Stimulated activated naive B cell treated with anti-CD40 and anti-IgM and Interleukin-4, amounts not matched to agents 10 μg/mL and 1 μg/mL and 100 μg/mL, for 72 hours (primary cell): Measurements from ENCODE around the gene STIP1.
"Not testable (repeated sequence)": the region's sequence is repeated elsewhere in the genome, so short reads cannot be mapped to it uniquely, and the experiment has no call there.

ENCODE experiments used
- ATAC-seq, 2 donors: fragments of 150-1000 bp; cut with Tn5 transposase; replicated peaks; 2 replicates each; pipeline ENCODE4 v1.10.0; 2021; ENCODE audit warnings: moderate library complexity in 1 of 2
- DNase-seq: peaks from one replicate; pipeline ENCODE4 v3.0.0; 2021
- H3K27ac Mint-ChIP-seq: one replicate; pipeline ENCODE4 v1.8.0; 2022; ENCODE audit warnings: mild to moderate bottlenecking, mixed read lengths
- H3K27me3 Mint-ChIP-seq, 2 donors: one replicate each; pipeline ENCODE4 v1.8.0; 2022; ENCODE audit warnings: mixed read lengths in 2 of 2
- H3K36me3 Mint-ChIP-seq, 2 donors: one replicate each; pipeline ENCODE4 v1.8.0; 2022; ENCODE audit warnings: mixed read lengths in 2 of 2, mild to moderate bottlenecking in 1 of 2
- H3K4me1 Mint-ChIP-seq, 2 donors: one replicate each; pipeline ENCODE4 v1.8.0; 2022; ENCODE audit warnings: mixed read lengths in 2 of 2, mild to moderate bottlenecking in 1 of 2
- H3K4me3 Mint-ChIP-seq, 2 donors: one replicate each; pipeline ENCODE4 v1.8.0; 2022; ENCODE audit warnings: mild to moderate bottlenecking in 2 of 2, mixed read lengths in 2 of 2, moderate library complexity in 1 of 2
- H3K9me3 Mint-ChIP-seq, 2 donors: one replicate each; pipeline ENCODE4 v1.8.0; 2022; ENCODE audit warnings: mixed read lengths in 2 of 2, mild to moderate bottlenecking in 1 of 2

STIP1 gene

DNA sequence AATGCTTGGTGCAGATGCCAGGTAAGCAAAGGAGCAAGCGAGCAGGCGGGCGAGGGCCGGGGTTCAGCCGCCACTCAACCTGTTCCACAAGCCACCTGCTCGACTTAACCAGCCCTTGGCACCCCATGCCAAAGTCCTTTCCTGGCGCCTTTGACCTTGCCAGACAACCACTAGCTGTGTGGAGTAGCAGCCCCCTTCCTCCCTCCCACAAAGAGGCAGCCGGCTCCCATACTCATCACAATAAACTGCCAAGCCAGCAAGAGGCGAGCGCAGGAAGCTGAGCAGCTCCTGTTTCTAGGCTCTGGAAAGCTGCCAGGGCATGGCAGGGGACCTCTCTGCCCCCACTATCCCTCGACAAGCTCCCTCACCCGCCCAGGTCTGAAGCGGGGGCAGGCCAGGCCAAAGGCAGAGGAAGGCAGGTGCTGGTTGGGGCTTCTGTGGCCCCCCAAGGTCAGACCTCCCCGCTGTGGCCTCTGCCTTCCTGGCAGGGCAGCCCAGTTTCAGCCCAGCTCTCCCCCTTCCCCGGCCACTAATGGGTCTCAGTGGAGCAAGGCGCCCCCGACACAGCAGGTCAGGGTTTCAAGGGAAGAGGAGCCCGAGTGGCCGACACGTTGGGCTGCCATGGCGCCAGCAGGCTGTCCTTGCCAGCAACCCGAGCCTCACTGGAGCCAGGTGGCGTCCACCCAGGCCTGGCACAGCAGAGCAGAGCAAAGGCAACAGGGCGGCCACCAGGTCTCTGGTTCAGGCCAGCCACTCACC lies 35.3 kb upstream of the STIP1 start:
- Mint-ChIP-seq H3K27me3 (peaks cover 7 to 9% of the 10 kb centered on the region in 2 donors), H3K36me3 (peaks cover 4 to 5% of the 10 kb centered on the region in 2 donors), H3K9me3 (no peaks in the 10 kb centered on the region), H3K4me3 (no peak overlapping the region), H3K27ac (no peak overlapping the region), H3K4me1 (peaks cover 18% of the 10 kb centered on the region in 2 donors)
- DNase-seq (no peak), ATAC-seq (no peak)

DNA sequence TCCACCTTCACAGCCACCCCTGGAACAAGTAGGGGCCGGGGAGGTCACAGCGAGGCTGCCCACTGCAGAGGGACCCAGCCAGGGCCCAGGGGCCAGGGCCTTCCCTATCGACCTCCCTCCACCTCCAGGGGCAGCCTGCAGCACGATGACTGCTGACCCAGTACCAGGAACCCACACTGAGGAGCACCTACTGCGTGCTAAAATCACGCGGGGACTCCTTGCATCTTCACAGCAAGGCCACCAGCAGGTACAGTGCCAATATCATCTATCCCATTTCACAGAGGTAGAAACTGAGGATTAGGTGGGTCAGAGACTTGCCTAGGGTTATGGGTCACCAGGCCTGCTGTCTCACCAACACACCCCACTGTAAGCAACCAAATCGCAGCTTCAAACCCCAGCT lies 34.6 kb upstream of the STIP1 start:
- H3K4me3 Mint-ChIP-seq: no peak overlapping the region
- no peaks in the 10 kb centered on the region for H3K9me3 Mint-ChIP-seq
- no peak for DNase-seq
- peaks cover 17 to 18% of the 10 kb centered on the region in 2 donors for H3K4me1 Mint-ChIP-seq
- H3K36me3 Mint-ChIP-seq: peaks cover 4 to 5% of the 10 kb centered on the region in 2 donors
- ATAC-seq: no peak
- H3K27me3 Mint-ChIP-seq: peaks cover 7 to 9% of the 10 kb centered on the region in 2 donors
- H3K27ac Mint-ChIP-seq: no peak overlapping the region

- H3K27ac Mint-ChIP-seq: no peak overlapping the region
These were observed 32.9 kb upstream of the STIP1 start for GRCh38 chr11:64152841-64153691.

GRCh38 chr11:64153812-64154211 lies 32.2 kb upstream of the STIP1 start:
- peaks cover 11 to 18% of the 10 kb centered on the region in 2 donors for H3K4me1 Mint-ChIP-seq
- no peaks in the 10 kb centered on the region for H3K9me3 Mint-ChIP-seq
- ATAC-seq (no peak), DNase-seq (no peak)
- no peak overlapping the region for H3K27ac Mint-ChIP-seq
- peaks cover 7 to 9% of the 10 kb centered on the region in 2 donors for H3K27me3 Mint-ChIP-seq
- no peak overlapping the region for H3K4me3 Mint-ChIP-seq
- H3K36me3 Mint-ChIP-seq: peaks cover 4 to 5% of the 10 kb centered on the region in 2 donors

More at GRCh38 chr11:64152841-64153691, 32.9 kb upstream of the STIP1 start:
- Mint-ChIP-seq H3K27me3 (peaks cover 7 to 9% of the 10 kb centered on the region in 2 donors), H3K4me1 (peaks cover 13 to 18% of the 10 kb centered on the region in 2 donors), H3K4me3 (no peak overlapping the region), H3K36me3 (peaks cover 4 to 5% of the 10 kb centered on the region in 2 donors), H3K9me3 (no peaks in the 10 kb centered on the region)
- DNase-seq (peak; percentile 55), ATAC-seq (peak; percentile 93)

GRCh38 chr11:64156235-64157011 lies 29.5 kb upstream of the STIP1 start:
- DNase-seq: no peak
- H3K36me3 Mint-ChIP-seq: peaks cover 0 to 4% of the 10 kb centered on the region in 2 donors
- no peak overlapping the region for H3K4me3 Mint-ChIP-seq
- no peak overlapping the region for H3K27ac Mint-ChIP-seq
- peaks cover 0 to 4% of the 10 kb centered on the region in 2 donors for H3K9me3 Mint-ChIP-seq
- no peak for ATAC-seq
- peaks cover 11 to 18% of the 10 kb centered on the region in 2 donors for H3K4me1 Mint-ChIP-seq
- peaks cover 7 to 9% of the 10 kb centered on the region in 2 donors for H3K27me3 Mint-ChIP-seq

- peaks cover 10 to 16% of the 10 kb centered on the region in 2 donors for H3K4me1 Mint-ChIP-seq
- no peak overlapping the region for H3K4me3 Mint-ChIP-seq
- H3K27me3 Mint-ChIP-seq: peaks cover 7 to 9% of the 10 kb centered on the region in 2 donors
- no peak for ATAC-seq
- DNase-seq: no peak
- no peak overlapping the region for H3K27ac Mint-ChIP-seq
- peaks cover 0 to 4% of the 10 kb centered on the region in 2 donors for H3K36me3 Mint-ChIP-seq
- H3K9me3 Mint-ChIP-seq: peaks cover 0 to 4% of the 10 kb centered on the region in 2 donors
These were observed 28.2 kb upstream of the STIP1 start for GRCh38 chr11:64157631-64158394.

- ATAC-seq: no peak
- no peak for DNase-seq
- H3K27ac Mint-ChIP-seq: no peak overlapping the region
These were observed 24.9 kb upstream of the STIP1 start for GRCh38 chr11:64161037-64161436.

GRCh38 chr11:64162769-64163168 lies 23.2 kb upstream of the STIP1 start:
- not testable (repeated sequence) for H3K4me3 Mint-ChIP-seq, H3K27me3 Mint-ChIP-seq, H3K27ac Mint-ChIP-seq, H3K36me3 Mint-ChIP-seq, ATAC-seq, DNase-seq, H3K9me3 Mint-ChIP-seq
- peaks cover 8 to 15% of the 10 kb centered on the region in 2 donors for H3K4me1 Mint-ChIP-seq

More at GRCh38 chr11:64161037-64161436, 24.9 kb upstream of the STIP1 start:
- Mint-ChIP-seq H3K36me3 (peaks cover 1 to 4% of the 10 kb centered on the region in 2 donors), H3K4me3 (no peak overlapping the region), H3K27me3 (no peaks in the 10 kb centered on the region), H3K4me1 (peaks cover 3 to 8% of the 10 kb centered on the region in 2 donors), H3K9me3 (peaks cover 0 to 4% of the 10 kb centered on the region in 2 donors)

DNA sequence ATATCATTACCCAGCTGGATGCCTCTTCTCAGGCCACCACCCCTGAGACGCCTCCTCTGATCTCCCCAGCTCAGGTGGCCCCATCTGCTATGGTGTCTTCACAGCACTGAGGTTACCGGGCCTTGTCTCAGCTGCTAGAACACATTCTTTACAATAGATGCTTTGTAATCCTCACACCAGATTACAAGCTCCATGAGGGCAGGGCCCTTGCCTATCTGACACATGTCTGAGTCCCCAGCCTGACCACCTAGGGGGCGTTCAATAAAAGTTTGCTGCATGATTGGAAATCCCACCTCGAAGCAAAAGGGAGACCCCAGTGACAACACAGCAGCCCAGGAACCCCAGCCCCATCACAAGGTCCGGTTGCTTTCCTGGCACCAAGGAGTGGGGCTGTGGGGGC lies 22.0 kb upstream of the STIP1 start:
- no peak for ATAC-seq
- Mint-ChIP-seq H3K27ac (no peak overlapping the region), H3K4me1 (peaks cover 8 to 15% of the 10 kb centered on the region in 2 donors), H3K36me3 (peaks cover 1 to 4% of the 10 kb centered on the region in 2 donors), H3K27me3 (no peaks in the 10 kb centered on the region), H3K4me3 (no peak overlapping the region), H3K9me3 (peaks cover 0 to 4% of the 10 kb centered on the region in 2 donors)
- DNase-seq: no peak

- H3K9me3 Mint-ChIP-seq: peaks cover 0 to 4% of the 10 kb centered on the region in 2 donors
- ATAC-seq (no peak), DNase-seq (no peak)
- H3K36me3 Mint-ChIP-seq: peaks cover 1 to 4% of the 10 kb centered on the region in 2 donors
- H3K4me3 Mint-ChIP-seq: peak overlapping the region; percentile 85 to 95
- peaks cover 8 to 15% of the 10 kb centered on the region in 2 donors for H3K4me1 Mint-ChIP-seq
- H3K27ac Mint-ChIP-seq: peak overlapping the region; percentile 71
- H3K27me3 Mint-ChIP-seq: no peaks in the 10 kb centered on the region
These were observed 21.3 kb upstream of the STIP1 start for GRCh38 chr11:64164392-64165312.

DNA sequence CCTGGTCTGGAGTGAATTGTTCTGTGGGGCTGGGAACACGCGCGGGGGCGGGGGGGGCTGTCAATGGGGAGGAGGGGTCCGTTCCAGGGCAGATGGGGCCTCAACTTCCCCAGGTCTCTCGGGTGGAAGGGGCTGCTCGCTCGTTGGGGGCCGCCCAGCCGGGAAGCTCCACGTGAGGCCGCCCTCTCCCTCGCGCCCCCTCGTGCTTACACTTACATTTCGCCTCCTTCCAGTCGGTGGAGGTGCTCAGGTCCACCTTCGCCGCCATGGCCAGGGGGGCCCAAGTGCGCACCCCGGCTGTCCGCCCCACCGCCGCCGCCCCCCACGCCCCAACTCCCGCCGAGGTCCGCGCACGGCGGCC lies 20.5 kb upstream of the STIP1 start:
- ATAC-seq (peak; percentile 13), DNase-seq (no peak)
- Mint-ChIP-seq H3K4me3 (peak overlapping the region; percentile 85 to 95), H3K9me3 (peaks cover 0 to 4% of the 10 kb centered on the region in 2 donors), H3K4me1 (peaks cover 8 to 15% of the 10 kb centered on the region in 2 donors), H3K27me3 (no peaks in the 10 kb centered on the region), H3K27ac (no peak overlapping the region), H3K36me3 (peaks cover 4% of the 10 kb centered on the region in 2 donors)

GRCh38 chr11:64165842-64166635 lies 19.9 kb upstream of the STIP1 start, which contains the start of gene MACROD1:
MACROD1 (minus strand) TSS chr11:64166113; CDS start chr11:64165994, 119 bp downstream.
- peaks cover 0 to 2% of the 10 kb centered on the region in 2 donors for H3K9me3 Mint-ChIP-seq
- DNase-seq: peak; percentile 70

More at GRCh38 chr11:64165842-64166635, 19.9 kb upstream of the STIP1 start, which contains the start of gene MACROD1:
- peak within 1 kb of the TSS; percentile 85 to 95 for H3K4me3 Mint-ChIP-seq
- peak; percentile 94 to 96 for ATAC-seq
- H3K36me3 Mint-ChIP-seq: peaks cover 2 to 4% of the 10 kb centered on the region in 2 donors
- H3K4me1 Mint-ChIP-seq: peaks cover 8 to 15% of the 10 kb centered on the region in 2 donors
- peak within 1 kb of the TSS; percentile 85 for H3K27ac Mint-ChIP-seq
- H3K27me3 Mint-ChIP-seq: no peaks in the 10 kb centered on the region
